Ramos (cell line): ENCODE data around the gene NLRP3.

Experiments used
- in situ Hi-C: fragments of 300-500 bp; cut with MboI; formaldehyde crosslinking; loops from one replicate; pipeline ENCODE4 v1.14.3; 2022; ENCODE audit warnings: low sequenced_read_pairs; ENCODE audit not compliant: unreplicated experiment

The NLRP3 gene

GRCh38 chr1:247435030-247435758 is 19.2 kb downstream of the NLRP3 start:
- in situ Hi-C loops: no loop called here

GRCh38 chr1:247435759-247436147 is 19.8 kb downstream of the NLRP3 start:
- in situ Hi-C loops: no loop called here

GRCh38 chr1:247437551-247438505 is 21.9 kb downstream of the NLRP3 start:
- in situ Hi-C loops: no loop called here

GRCh38 chr1:247440001-247440620 is 24.1 kb downstream of the NLRP3 start:
- in situ Hi-C loops: no loop called here

GRCh38 chr1:247441606-247442005 is 25.6 kb downstream of the NLRP3 start:
- in situ Hi-C loops: no loop called here

GRCh38 chr1:247442164-247442563 is 26.2 kb downstream of the NLRP3 start:
- in situ Hi-C loops: no loop called here

- in situ Hi-C loops: no loop called here
These were observed 27.7 kb downstream of the NLRP3 start for GRCh38 chr1:247443641-247444040.

- in situ Hi-C loops: no loop called here
These were observed 28.6 kb downstream of the NLRP3 start for GRCh38 chr1:247444571-247444970.

GRCh38 chr1:247445526-247446356 is 29.8 kb downstream of the NLRP3 start:
- in situ Hi-C loops: no loop called here

GRCh38 chr1:247447162-247447909 is 31.4 kb downstream of the NLRP3 start:
- in situ Hi-C loops: no loop called here

- in situ Hi-C loops: no loop called here
These were observed 32.3 kb downstream of the NLRP3 start for GRCh38 chr1:247448107-247448791.

- in situ Hi-C loops: no loop called here
These were observed 35.5 kb downstream of the NLRP3 start for GRCh38 chr1:247451388-247452010.

GRCh38 chr1:247452447-247453039 is 36.6 kb downstream of the NLRP3 start:
- in situ Hi-C loops: no loop called here

- in situ Hi-C loops: no loop called here
These were observed 37.3 kb downstream of the NLRP3 start for GRCh38 chr1:247453245-247453644.

- in situ Hi-C loops: no loop called here
These were observed 38.0 kb downstream of the NLRP3 start for GRCh38 chr1:247453997-247454396.

GRCh38 chr1:247456021-247456420 is 40.0 kb downstream of the NLRP3 start:
- in situ Hi-C loops: no loop called here

- in situ Hi-C loops: no loop called here
These were observed 41.1 kb downstream of the NLRP3 start for GRCh38 chr1:247456914-247457639.
